ENCODE data around the gene TACC3. TPM values are rescaled to one million over a fixed set of nuclear protein-coding genes. Genes with fewer than 3 reads are reported as not detected.
A peak's percentile ranks its signal among the peaks of the same experiment; 100 is the strongest.

Gene TACC3
- total RNA-seq, 5 donors from 2014 or later (not counting 1 experiment from before 2014, with no cell fraction given) = 100 to 138 (median 127) TPM

DNA sequence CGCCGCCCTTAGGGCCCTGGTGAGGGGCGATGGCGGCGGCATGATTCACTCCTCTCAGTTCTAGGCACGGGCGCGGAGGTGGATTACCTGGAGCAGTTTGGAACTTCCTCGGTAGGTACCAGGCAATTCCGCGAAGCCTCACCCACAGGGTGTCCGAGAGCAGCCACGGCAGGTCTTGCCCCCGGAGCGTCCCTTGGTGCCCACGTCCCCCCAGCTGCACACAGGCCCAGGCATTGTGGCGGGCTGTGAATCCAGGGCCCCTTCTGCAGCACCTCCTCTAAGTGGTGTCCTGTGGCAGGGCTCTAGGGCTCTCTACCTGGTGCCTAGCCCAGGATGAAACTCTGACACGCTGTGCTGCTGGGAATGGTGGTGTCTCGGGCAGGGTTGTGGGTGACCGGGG, 13.9 kb downstream of the TACC3 start:
- no peak overlapping the region for H3K27ac Mint-ChIP-seq
- H3K27ac ChIP-seq (ENCODE audit: low read length) = no peak overlapping the region
- WGBS (ENCODE audit: insufficient coverage) = 93% methylated on average over 17 of the region's 20 CpGs
- no peaks in the 10 kb centered on the region for H3K27me3 ChIP-seq (replicated peaks in 1 of 2; ENCODE audit: control insufficient read depth in 2 of 2, extremely low read depth in 1 of 2, insufficient read depth in 2 of 2, low read length in 1 of 2)
- H3K9me3 Mint-ChIP-seq = peaks cover 0 to 7% (median 6%) of the 10 kb centered on the region in 3 donors
- H3K36me3 ChIP-seq (ENCODE audit: control insufficient read depth in 2 of 2, extremely low read depth in 1 of 2, insufficient read depth in 1 of 2, low read length in 1 of 2) = peaks cover 38 to 86% of the 10 kb centered on the region in 2 donors
- H3K4me3 ChIP-seq (ENCODE audit: control insufficient read depth in 1 of 2, extremely low read depth in 1 of 2, low read length in 1 of 2) = no peak overlapping the region
- H3K9me3 ChIP-seq = no peaks in the 10 kb centered on the region
- H3K4me1 Mint-ChIP-seq = peaks cover 0 to 5% (median 4%) of the 10 kb centered on the region in 3 donors
- POLR2A ChIA-PET = no interaction called here
- DNase-seq = no peak
- CTCF ChIA-PET = no interaction called here
- H3K4me3 Mint-ChIP-seq = no peak overlapping the region
- H3K36me3 Mint-ChIP-seq = peaks cover 45% of the 10 kb centered on the region
- ATAC-seq (replicated peaks in 1 of 4) = no peak
- H3K27me3 Mint-ChIP-seq = no peaks in the 10 kb centered on the region
- peaks cover 0 to 13% of the 10 kb centered on the region in 2 experiments for H3K4me1 ChIP-seq (ENCODE audit: control insufficient read depth in 1 of 2, extremely low read depth in 1 of 2, insufficient read depth in 2 of 2, low read length in 2 of 2)

- Mint-ChIP-seq H3K36me3 (peaks cover 47% of the 10 kb centered on the region), H3K4me3 (no peak overlapping the region), H3K9me3 (peaks cover 0 to 7% (median 6%) of the 10 kb centered on the region in 3 donors), H3K27me3 (no peaks in the 10 kb centered on the region), H3K27ac (no peak overlapping the region), H3K4me1 (no peaks in the 10 kb centered on the region)
- WGBS (ENCODE audit: insufficient coverage) = 91% methylated on average over 8 of the region's 13 CpGs
- Histone ChIP-seq H3K4me1 (ENCODE audit: control insufficient read depth in 1 of 2, extremely low read depth in 1 of 2, insufficient read depth in 2 of 2, low read length in 2 of 2) (peaks cover 0 to 3% of the 10 kb centered on the region in 2 experiments), H3K27me3 (replicated peaks in 1 of 2; ENCODE audit: control insufficient read depth in 2 of 2, extremely low read depth in 1 of 2, insufficient read depth in 2 of 2, low read length in 1 of 2) (no peaks in the 10 kb centered on the region), H3K4me3 (ENCODE audit: control insufficient read depth in 1 of 2, extremely low read depth in 1 of 2, low read length in 1 of 2) (no peak overlapping the region), H3K36me3 (ENCODE audit: control insufficient read depth in 2 of 2, extremely low read depth in 1 of 2, insufficient read depth in 1 of 2, low read length in 1 of 2) (peaks cover 41 to 86% of the 10 kb centered on the region in 2 donors), H3K9me3 (no peaks in the 10 kb centered on the region), H3K27ac (ENCODE audit: low read length) (no peak overlapping the region)
- ATAC-seq (replicated peaks in 1 of 4) = no peak
- POLR2A ChIA-PET = no interaction called here
- CTCF ChIA-PET = no interaction called here
- no peak for DNase-seq
Observed at GRCh38 chr4:1736812-1737211, 15.5 kb downstream of the TACC3 start.

DNA sequence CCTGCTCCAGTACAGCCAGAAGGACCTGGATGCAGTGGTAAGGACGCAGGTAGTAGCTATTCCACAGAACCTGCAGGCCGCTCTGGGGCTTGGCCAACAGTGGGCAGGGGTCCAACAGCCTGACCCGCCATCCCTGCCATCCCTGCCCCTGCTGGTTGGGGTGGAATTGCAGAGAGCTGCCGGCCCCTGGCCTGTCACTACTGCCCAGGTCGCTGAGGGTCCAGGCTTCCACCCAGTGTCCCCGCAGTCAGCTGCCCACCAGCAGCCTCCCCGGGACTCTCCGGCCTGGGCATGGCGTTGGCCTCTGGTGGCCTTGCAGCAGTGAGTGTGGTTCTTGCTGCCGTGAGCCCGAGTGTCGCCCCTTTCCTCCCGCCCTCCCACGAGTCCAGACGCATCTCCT, 16.3 kb downstream of the TACC3 start:
- CTCF ChIA-PET = no interaction called here
- no peaks in the 10 kb centered on the region for H3K9me3 ChIP-seq
- H3K4me3 ChIP-seq (ENCODE audit: control insufficient read depth in 1 of 2, extremely low read depth in 1 of 2, low read length in 1 of 2) = no peak overlapping the region
- Mint-ChIP-seq H3K4me1 (no peaks in the 10 kb centered on the region), H3K27me3 (no peaks in the 10 kb centered on the region), H3K36me3 (peaks cover 47% of the 10 kb centered on the region), H3K4me3 (no peak overlapping the region), H3K27ac (no peak overlapping the region), H3K9me3 (peaks cover 0 to 7% (median 6%) of the 10 kb centered on the region in 3 donors)
- WGBS (ENCODE audit: insufficient coverage) = 99% methylated on average over 10 of the region's 15 CpGs
- H3K27me3 ChIP-seq (replicated peaks in 1 of 2; ENCODE audit: control insufficient read depth in 2 of 2, extremely low read depth in 1 of 2, insufficient read depth in 2 of 2, low read length in 1 of 2) = no peaks in the 10 kb centered on the region
- H3K4me1 ChIP-seq (ENCODE audit: control insufficient read depth in 1 of 2, extremely low read depth in 1 of 2, insufficient read depth in 2 of 2, low read length in 2 of 2) = peaks cover 0 to under 1% of the 10 kb centered on the region in 2 experiments
- ATAC-seq (replicated peaks in 1 of 4) (no peak), DNase-seq (no peak)
- no peak overlapping the region for H3K27ac ChIP-seq (ENCODE audit: low read length)
- peaks cover 37 to 86% of the 10 kb centered on the region in 2 donors for H3K36me3 ChIP-seq (ENCODE audit: control insufficient read depth in 2 of 2, extremely low read depth in 1 of 2, insufficient read depth in 1 of 2, low read length in 1 of 2)
- POLR2A ChIA-PET = no interaction called here

GRCh38 chr4:1738410-1738809, 17.1 kb downstream of the TACC3 start:
- POLR2A ChIA-PET = no interaction called here
- CTCF ChIA-PET = no interaction called here
- H3K9me3 Mint-ChIP-seq = peaks cover 0 to 7% (median 6%) of the 10 kb centered on the region in 3 donors
- H3K27me3 Mint-ChIP-seq = no peaks in the 10 kb centered on the region
- Histone ChIP-seq H3K36me3 (ENCODE audit: control insufficient read depth in 2 of 2, extremely low read depth in 1 of 2, insufficient read depth in 1 of 2, low read length in 1 of 2) (peaks cover 38 to 79% of the 10 kb centered on the region in 2 donors), H3K4me1 (ENCODE audit: control insufficient read depth in 1 of 2, extremely low read depth in 1 of 2, insufficient read depth in 2 of 2, low read length in 2 of 2) (no peaks in the 10 kb centered on the region), H3K27ac (ENCODE audit: low read length) (no peak overlapping the region), H3K9me3 (no peaks in the 10 kb centered on the region), H3K4me3 (ENCODE audit: control insufficient read depth in 1 of 2, extremely low read depth in 1 of 2, low read length in 1 of 2) (peak overlapping the region in 1 of 2 donors; percentile 10), H3K27me3 (replicated peaks in 1 of 2; ENCODE audit: control insufficient read depth in 2 of 2, extremely low read depth in 1 of 2, insufficient read depth in 2 of 2, low read length in 1 of 2) (no peaks in the 10 kb centered on the region)
- H3K4me1 Mint-ChIP-seq = no peaks in the 10 kb centered on the region
- H3K27ac Mint-ChIP-seq = no peak overlapping the region
- ATAC-seq (replicated peaks in 1 of 4) (no peak), DNase-seq (no peak)
- WGBS (ENCODE audit: insufficient coverage) = 100% methylated on average over 4 of the region's 4 CpGs
- H3K4me3 Mint-ChIP-seq = peak overlapping the region in 1 of 3 donors; percentile 13
- peaks cover 41% of the 10 kb centered on the region for H3K36me3 Mint-ChIP-seq

- no peak overlapping the region for H3K4me3 ChIP-seq (ENCODE audit: control insufficient read depth in 1 of 2, extremely low read depth in 1 of 2, low read length in 1 of 2)
- H3K36me3 ChIP-seq (ENCODE audit: control insufficient read depth in 2 of 2, extremely low read depth in 1 of 2, insufficient read depth in 1 of 2, low read length in 1 of 2) = peaks cover 42 to 82% of the 10 kb centered on the region in 2 donors
- POLR2A ChIA-PET = no interaction called here
- no peaks in the 10 kb centered on the region for H3K27me3 ChIP-seq (replicated peaks in 1 of 2; ENCODE audit: control insufficient read depth in 2 of 2, extremely low read depth in 1 of 2, insufficient read depth in 2 of 2, low read length in 1 of 2)
- H3K27me3 Mint-ChIP-seq = no peaks in the 10 kb centered on the region
- no peaks in the 10 kb centered on the region for H3K9me3 ChIP-seq
- CTCF ChIA-PET = no interaction called here
- no peak overlapping the region for H3K27ac Mint-ChIP-seq
- H3K4me1 ChIP-seq (ENCODE audit: control insufficient read depth in 1 of 2, extremely low read depth in 1 of 2, insufficient read depth in 2 of 2, low read length in 2 of 2) = no peaks in the 10 kb centered on the region
- WGBS (ENCODE audit: insufficient coverage) = 98% methylated on average over 8 of the region's 9 CpGs
- no peak overlapping the region for H3K4me3 Mint-ChIP-seq
- peaks cover 0 to 7% (median 6%) of the 10 kb centered on the region in 3 donors for H3K9me3 Mint-ChIP-seq
- H3K27ac ChIP-seq (ENCODE audit: low read length) = no peak overlapping the region
- no peaks in the 10 kb centered on the region for H3K4me1 Mint-ChIP-seq
- ATAC-seq (replicated peaks in 1 of 4) = no peak
- DNase-seq = no peak
- H3K36me3 Mint-ChIP-seq = peaks cover 44% of the 10 kb centered on the region
Observed at GRCh38 chr4:1739358-1739757, 18.0 kb downstream of the TACC3 start.

GRCh38 chr4:1740021-1740545, 18.8 kb downstream of the TACC3 start:
- Histone ChIP-seq H3K36me3 (ENCODE audit: control insufficient read depth in 2 of 2, extremely low read depth in 1 of 2, insufficient read depth in 1 of 2, low read length in 1 of 2) (peaks cover 43 to 80% of the 10 kb centered on the region in 2 donors), H3K27me3 (replicated peaks in 1 of 2; ENCODE audit: control insufficient read depth in 2 of 2, extremely low read depth in 1 of 2, insufficient read depth in 2 of 2, low read length in 1 of 2) (no peaks in the 10 kb centered on the region), H3K4me1 (ENCODE audit: control insufficient read depth in 1 of 2, extremely low read depth in 1 of 2, insufficient read depth in 2 of 2, low read length in 2 of 2) (no peaks in the 10 kb centered on the region), H3K4me3 (ENCODE audit: control insufficient read depth in 1 of 2, extremely low read depth in 1 of 2, low read length in 1 of 2) (no peak overlapping the region), H3K9me3 (no peaks in the 10 kb centered on the region), H3K27ac (ENCODE audit: low read length) (no peak overlapping the region)
- Mint-ChIP-seq H3K27me3 (no peaks in the 10 kb centered on the region), H3K9me3 (peaks cover 0 to 7% (median 6%) of the 10 kb centered on the region in 3 donors), H3K4me3 (no peak overlapping the region), H3K27ac (no peak overlapping the region), H3K36me3 (peaks cover 44% of the 10 kb centered on the region), H3K4me1 (no peaks in the 10 kb centered on the region)
- 97% methylated on average over 21 of the region's 22 CpGs for WGBS (ENCODE audit: insufficient coverage)
- POLR2A ChIA-PET = interaction anchor here in 1 of 2 donors (0.6 kb wide), 1 partner anchor 42 kb away, joined by 3 read pairs; no protein-coding TSS in a partner anchor
- CTCF ChIA-PET = no interaction called here
- DNase-seq = no peak
- ATAC-seq (replicated peaks in 1 of 4) = no peak
